Loucy (cell line): Measurements from ENCODE around the gene LRRC4.

Experiments used
- H2AFZ ChIP-seq: fragments of 200-600 bp; sonication (generic); 2 replicates; pipeline ENCODE4 v1.6.0; 2016; ENCODE audit warnings: antibody characterized with exemption, mild to moderate bottlenecking, low read length, moderate library complexity
- H3F3A ChIP-seq: fragments of 200-600 bp; 2 replicates; pipeline ENCODE4 v1.6.0; 2016; ENCODE audit warnings: antibody characterized with exemption, low read depth, mild to moderate bottlenecking
- H3K27me3 ChIP-seq: fragments of 200-600 bp; sonication (generic); 2 replicates; pipeline ENCODE4 v1.6.1; 2014; ENCODE audit warnings: low read length, mild to moderate bottlenecking; ENCODE audit not compliant: insufficient read depth, poor library complexity, severe bottlenecking
- H3K36me3 ChIP-seq: fragments of 200-600 bp; sonication (generic); 2 replicates; pipeline ENCODE4 v1.6.1; 2016; ENCODE audit warnings: low read length; ENCODE audit not compliant: insufficient read depth
- H3K4me1 ChIP-seq: fragments of 200-600 bp; sonication (generic); 2 replicates; pipeline ENCODE4 v1.5.1; 2014; ENCODE audit warnings: low read length, mild to moderate bottlenecking; ENCODE audit not compliant: insufficient read depth, poor library complexity, severe bottlenecking
- H3K4me2 ChIP-seq: fragments of 200-600 bp; sonication (generic); 2 replicates; pipeline ENCODE4 v1.6.0; 2014; ENCODE audit warnings: antibody characterized with exemption, low read length, low read depth, mild to moderate bottlenecking; ENCODE audit not compliant: poor library complexity, severe bottlenecking
- H3K4me3 ChIP-seq: fragments of 200-600 bp; sonication (generic); 2 replicates; pipeline ENCODE4 v1.5.1; 2014; ENCODE audit warnings: low read length, mild to moderate bottlenecking, mixed read lengths; ENCODE audit not compliant: poor library complexity, severe bottlenecking
- H3K79me2 ChIP-seq: fragments of 200-600 bp; sonication (generic); 2 replicates; pipeline ENCODE4 v1.6.1; 2014; ENCODE audit warnings: low read length; ENCODE audit not compliant: insufficient read depth
- H3K9ac ChIP-seq: fragments of 200-600 bp; sonication (generic); 2 replicates; pipeline ENCODE4 v1.6.0; 2014; ENCODE audit warnings: mild to moderate bottlenecking, low read depth, low read length, moderate library complexity; ENCODE audit not compliant: poor library complexity, severe bottlenecking
- H3K9me2 ChIP-seq: fragments of 200-600 bp; sonication (generic); replicated peaks from 2 replicates; pipeline ENCODE4 v1.6.1; 2016; ENCODE audit warnings: low read depth, low read length, mixed read lengths
- H3K9me3 ChIP-seq: fragments of 200-600 bp; sonication (generic); 2 replicates; pipeline ENCODE4 v1.6.1; 2014; ENCODE audit warnings: mild to moderate bottlenecking, antibody characterized with exemption, low read length, low read depth; ENCODE audit not compliant: insufficient read depth
- H4K20me1 ChIP-seq: fragments of 200-600 bp; sonication (generic); 2 replicates; pipeline ENCODE4 v1.6.0; 2014; ENCODE audit warnings: antibody characterized with exemption, low read length, mild to moderate bottlenecking; ENCODE audit not compliant: insufficient read depth, poor library complexity, severe bottlenecking
- CTCF ChIP-seq: fragments of 200-600 bp; sonication (generic); conservative IDR thresholded peaks from 2 replicates; pipeline ENCODE4 v1.5.1; 2014; ENCODE audit warnings: mild to moderate bottlenecking, antibody characterized with exemption, low read length
- EZH2phosphoT487 ChIP-seq: fragments of 200-600 bp; IDR thresholded peaks from 2 replicates; pipeline ENCODE4 v1.6.1; 2018; ENCODE audit warnings: antibody characterized with exemption, mild to moderate bottlenecking, moderate library complexity, borderline replicate concordance

LRRC4 gene

GRCh38 chr7:128060018-128060417 is 28.8 kb upstream of the LRRC4 start:
- Histone ChIP-seq H3K9ac (no peak overlapping the region), H3K4me3 (no peak overlapping the region), H3F3A (no peaks in the 10 kb centered on the region), H3K4me2 (peak overlapping the region; percentile 4), H4K20me1 (peaks cover 5% of the 10 kb centered on the region), H3K9me3 (no peaks in the 10 kb centered on the region), H3K36me3 (no peaks in the 10 kb centered on the region), H3K79me2 (no peaks in the 10 kb centered on the region), H2AFZ (no peak overlapping the region), H3K27me3 (no peaks in the 10 kb centered on the region), H3K9me2 (no peaks in the 10 kb centered on the region), H3K4me1 (peaks cover 16% of the 10 kb centered on the region)
- TF ChIP-seq CTCF, result no peak
- no peak for TF ChIP-seq EZH2phosphoT487

- H4K20me1 ChIP-seq, result peaks cover 5% of the 10 kb centered on the region
- no peaks in the 10 kb centered on the region for H3K9me3 ChIP-seq
- peak overlapping the region; percentile 4 for H3K4me2 ChIP-seq
Observed at GRCh38 chr7:128059143-128059988, 28.1 kb upstream of the LRRC4 start.

GRCh38 chr7:128057909-128058308 is 26.7 kb upstream of the LRRC4 start:
- no peak for TF ChIP-seq CTCF
- no peak for TF ChIP-seq EZH2phosphoT487
- no peaks in the 10 kb centered on the region for H3K9me2 ChIP-seq
- H3K4me2 ChIP-seq, result no peak overlapping the region
- no peaks in the 10 kb centered on the region for H3K36me3 ChIP-seq
- H3K4me1 ChIP-seq, result peaks cover 25% of the 10 kb centered on the region
- no peaks in the 10 kb centered on the region for H3K27me3 ChIP-seq
- no peaks in the 10 kb centered on the region for H3F3A ChIP-seq
- no peak overlapping the region for H3K9ac ChIP-seq
- no peaks in the 10 kb centered on the region for H3K9me3 ChIP-seq
- H3K79me2 ChIP-seq, result no peaks in the 10 kb centered on the region
- no peak overlapping the region for H3K4me3 ChIP-seq
- peaks cover 5% of the 10 kb centered on the region for H4K20me1 ChIP-seq
- H2AFZ ChIP-seq, result no peak overlapping the region

More at GRCh38 chr7:128059143-128059988, 28.1 kb upstream of the LRRC4 start:
- Histone ChIP-seq H3K27me3 (no peaks in the 10 kb centered on the region), H3K79me2 (no peaks in the 10 kb centered on the region), H3K9ac (no peak overlapping the region), H3K4me3 (no peak overlapping the region), H3F3A (no peaks in the 10 kb centered on the region), H3K36me3 (no peaks in the 10 kb centered on the region), H2AFZ (no peak overlapping the region), H3K4me1 (peaks cover 16% of the 10 kb centered on the region), H3K9me2 (no peaks in the 10 kb centered on the region)
- TF ChIP-seq EZH2phosphoT487 (no peak), CTCF (no peak)
